ENCODE results near the gene UBE2E2.

- no peak for TF ChIP-seq RARB (CRISPR knock-in tag; IDR thresholded peaks at IDR 0.05)
- no peak for TF ChIP-seq POU6F1 (CRISPR knock-in tag; IDR thresholded peaks at IDR 0.05; ENCODE audit: borderline replicate concordance, low read depth)
- no peak for TF ChIP-seq CREB5 (CRISPR knock-in tag; IDR thresholded peaks at IDR 0.05; ENCODE audit: low read depth)
- no peak for TF ChIP-seq TOX (CRISPR knock-in tag; IDR thresholded peaks at IDR 0.05; ENCODE audit: borderline replicate concordance)
- TF ChIP-seq ZFP3 (CRISPR knock-in tag; IDR thresholded peaks at IDR 0.05) = no peak
- TF ChIP-seq OSR1 (CRISPR knock-in tag; IDR thresholded peaks at IDR 0.05) = no peak
- no peak for TF ChIP-seq ARNTL (CRISPR knock-in tag; IDR thresholded peaks at IDR 0.05; ENCODE audit: borderline replicate concordance, low read depth)
Measured at GRCh38 chr3:23162934-23163333, 40.2 kb upstream of the UBE2E2 start.
